Fibroblast of lung (primary cell): ENCODE results near the gene CROCC2.

ENCODE experiments used
- EZH2 ChIP-seq: IDR thresholded peaks from 2 replicates; pipeline ENCODE4 v1.5.1; 2012; ENCODE audit warnings: low read length, control low read depth, mild to moderate bottlenecking; ENCODE audit errors: missing control alignments
- TF ChIP-seq, protein P1 (sequence below), 2 donors: IDR thresholded peaks in 1 of 2; conservative IDR thresholded peaks in 1 of 2; 1 replicate in 1 of 2; 2 replicates in 1 of 2; pipeline ENCODE4 v1.5.1; 2011 to 2012; ENCODE audit warnings: low read length in 2 of 2, control low read depth in 1 of 2, inconsistent platforms in 1 of 2, low read depth in 1 of 2, mild to moderate bottlenecking in 1 of 2

DNA sequence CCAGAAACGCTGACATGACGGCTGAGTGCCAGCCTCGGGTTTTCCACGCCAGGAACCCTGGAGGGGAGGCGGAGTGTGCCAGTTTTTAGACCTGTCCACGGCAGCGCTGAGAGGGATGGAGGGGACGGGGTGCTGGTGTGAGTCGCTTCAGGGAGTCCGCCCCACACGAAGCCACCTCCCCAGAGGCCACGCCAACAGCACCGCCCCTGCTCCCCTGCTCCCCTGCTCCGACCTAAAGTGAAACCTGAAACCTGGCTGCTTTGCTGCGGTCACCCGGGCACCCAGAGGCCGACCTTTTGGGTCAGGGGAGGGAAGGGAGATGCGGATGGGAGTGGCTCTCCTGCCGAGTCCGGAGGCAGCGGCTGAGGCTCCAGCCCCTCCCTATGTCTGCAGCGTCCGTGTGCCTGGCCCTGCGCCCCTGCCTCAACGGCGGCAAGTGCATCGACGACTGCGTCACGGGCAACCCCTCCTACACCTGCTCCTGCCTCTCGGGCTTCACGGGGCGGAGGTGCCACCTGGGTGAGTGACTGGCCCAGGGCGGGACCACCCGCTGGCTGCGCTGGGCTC is 130.3 kb downstream of the CROCC2 start:
- TF ChIP-seq EZH2: no peak
- TF ChIP-seq, protein P1, sequence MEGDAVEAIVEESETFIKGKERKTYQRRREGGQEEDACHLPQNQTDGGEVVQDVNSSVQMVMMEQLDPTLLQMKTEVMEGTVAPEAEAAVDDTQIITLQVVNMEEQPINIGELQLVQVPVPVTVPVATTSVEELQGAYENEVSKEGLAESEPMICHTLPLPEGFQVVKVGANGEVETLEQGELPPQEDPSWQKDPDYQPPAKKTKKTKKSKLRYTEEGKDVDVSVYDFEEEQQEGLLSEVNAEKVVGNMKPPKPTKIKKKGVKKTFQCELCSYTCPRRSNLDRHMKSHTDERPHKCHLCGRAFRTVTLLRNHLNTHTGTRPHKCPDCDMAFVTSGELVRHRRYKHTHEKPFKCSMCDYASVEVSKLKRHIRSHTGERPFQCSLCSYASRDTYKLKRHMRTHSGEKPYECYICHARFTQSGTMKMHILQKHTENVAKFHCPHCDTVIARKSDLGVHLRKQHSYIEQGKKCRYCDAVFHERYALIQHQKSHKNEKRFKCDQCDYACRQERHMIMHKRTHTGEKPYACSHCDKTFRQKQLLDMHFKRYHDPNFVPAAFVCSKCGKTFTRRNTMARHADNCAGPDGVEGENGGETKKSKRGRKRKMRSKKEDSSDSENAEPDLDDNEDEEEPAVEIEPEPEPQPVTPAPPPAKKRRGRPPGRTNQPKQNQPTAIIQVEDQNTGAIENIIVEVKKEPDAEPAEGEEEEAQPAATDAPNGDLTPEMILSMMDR (conservative IDR thresholded peaks at IDR 0.05 in 1 of 2, IDR thresholded peaks at IDR 0.05 in 1 of 2; ENCODE audit: low read depth in 1 of 2, low read length in 2 of 2): no peak
